ENCODE measurements around the gene NUCKS1. TPM values are rescaled to one million over a fixed set of nuclear protein-coding genes. Genes with fewer than 3 reads are reported as not detected.
A peak's percentile ranks its signal among the peaks of the same experiment; 100 is the strongest.

NUCKS1 gene
- total and polyA plus RNA-seq, 2 of the 13 experiments (the other 11 are each of a cell fraction or from before 2014, with no cell fraction given), result 35.5 to 117 TPM

DNA sequence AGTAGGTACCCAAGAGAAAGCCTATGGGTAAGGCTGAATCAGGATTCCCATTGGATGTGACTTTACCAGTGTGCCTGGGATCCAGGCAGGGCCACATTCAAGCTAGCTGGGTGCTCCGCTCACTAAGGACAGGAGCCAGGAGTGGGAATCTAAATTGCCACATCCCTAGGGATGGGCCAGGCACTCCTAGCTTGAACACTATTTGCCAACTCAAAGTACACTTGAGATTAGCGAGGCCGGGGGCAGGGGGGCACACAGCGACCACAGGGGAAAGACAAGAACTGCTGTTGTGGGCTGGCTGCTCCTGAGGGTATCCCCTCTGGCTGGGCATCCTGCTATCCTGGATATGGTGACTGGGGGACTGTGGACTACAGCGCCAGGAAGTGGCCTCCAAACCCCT lies 74.0 kb downstream of the NUCKS1 start (continued):
- TF ChIP-seq ZNF552 (CRISPR knock-in tag; IDR thresholded peaks at IDR 0.05; ENCODE audit: borderline replicate concordance) (peak; percentile 83; the same call in 1 of the 2 replicates), NR2F2 (IDR thresholded peaks at IDR 0.05; ENCODE audit: borderline replicate concordance, low read depth) (0 out of 2 replicates have a peak, but pooled peaks have one; percentile 59), ZNF766 (CRISPR knock-in tag; IDR thresholded peaks at IDR 0.05; ENCODE audit: borderline replicate concordance) (peak; percentile 26; the same call in 1 of the 2 replicates), RFXAP (CRISPR knock-in tag; IDR thresholded peaks at IDR 0.05; ENCODE audit: borderline replicate concordance) (0 out of 2 replicates have a peak, but pooled peaks have one; percentile 68), HHEX (CRISPR knock-in tag; IDR thresholded peaks at IDR 0.05) (peak; percentile 48; the same call in 1 of the 2 replicates), NFRKB (IDR thresholded peaks at IDR 0.05) (no peak), ZNF703 (CRISPR knock-in tag; IDR thresholded peaks at IDR 0.05; ENCODE audit: borderline replicate concordance) (no peak), NR2F6 (IDR thresholded peaks at IDR 0.05) (peak; percentile 50; the same call in 1 of the 2 replicates), NR2F6 (CRISPR knock-in tag; IDR thresholded peaks at IDR 0.05) (peak; percentile 53), LCORL (IDR thresholded peaks at IDR 0.05) (no peak), LCORL (CRISPR knock-in tag; IDR thresholded peaks at IDR 0.05) (peak; percentile 79), ZNF317 (CRISPR knock-in tag; IDR thresholded peaks at IDR 0.05) (peak; percentile 72; the same call in 1 of the 2 replicates), CREM (IDR thresholded peaks at IDR 0.05) (peak; percentile 50; the same call in 1 of the 2 replicates), CREM (CRISPR knock-in tag; IDR thresholded peaks at IDR 0.05) (no peak), SOX5 (CRISPR knock-in tag; IDR thresholded peaks at IDR 0.05; ENCODE audit: borderline replicate concordance) (peak; percentile 14; the same call in 1 of the 2 replicates), HDAC2 (CRISPR knock-in tag; IDR thresholded peaks at IDR 0.05) (peak; percentile 84), RARA (CRISPR knock-in tag; IDR thresholded peaks at IDR 0.05) (0 out of 2 replicates have a peak, but pooled peaks have one; percentile 43), SAP130 (CRISPR knock-in tag; IDR thresholded peaks at IDR 0.05; ENCODE audit: low read depth) (peak; percentile 24; the same call in 1 of the 2 replicates), ZNF451 (CRISPR knock-in tag; IDR thresholded peaks at IDR 0.05) (no peak), HIVEP1 (CRISPR knock-in tag; IDR thresholded peaks at IDR 0.05) (peak; percentile 81)
- TF ChIP-seq, protein P1, sequence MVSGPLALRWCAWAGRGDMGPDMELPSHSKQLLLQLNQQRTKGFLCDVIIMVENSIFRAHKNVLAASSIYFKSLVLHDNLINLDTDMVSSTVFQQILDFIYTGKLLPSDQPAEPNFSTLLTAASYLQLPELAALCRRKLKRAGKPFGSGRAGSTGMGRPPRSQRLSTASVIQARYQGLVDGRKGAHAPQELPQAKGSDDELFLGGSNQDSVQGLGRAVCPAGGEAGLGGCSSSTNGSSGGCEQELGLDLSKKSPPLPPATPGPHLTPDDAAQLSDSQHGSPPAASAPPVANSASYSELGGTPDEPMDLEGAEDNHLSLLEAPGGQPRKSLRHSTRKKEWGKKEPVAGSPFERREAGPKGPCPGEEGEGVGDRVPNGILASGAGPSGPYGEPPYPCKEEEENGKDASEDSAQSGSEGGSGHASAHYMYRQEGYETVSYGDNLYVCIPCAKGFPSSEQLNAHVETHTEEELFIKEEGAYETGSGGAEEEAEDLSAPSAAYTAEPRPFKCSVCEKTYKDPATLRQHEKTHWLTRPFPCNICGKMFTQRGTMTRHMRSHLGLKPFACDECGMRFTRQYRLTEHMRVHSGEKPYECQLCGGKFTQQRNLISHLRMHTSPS (CRISPR knock-in tag; IDR thresholded peaks at IDR 0.05; ENCODE audit: low read depth), result peak; percentile 84
- TF ChIP-seq, protein P2, sequence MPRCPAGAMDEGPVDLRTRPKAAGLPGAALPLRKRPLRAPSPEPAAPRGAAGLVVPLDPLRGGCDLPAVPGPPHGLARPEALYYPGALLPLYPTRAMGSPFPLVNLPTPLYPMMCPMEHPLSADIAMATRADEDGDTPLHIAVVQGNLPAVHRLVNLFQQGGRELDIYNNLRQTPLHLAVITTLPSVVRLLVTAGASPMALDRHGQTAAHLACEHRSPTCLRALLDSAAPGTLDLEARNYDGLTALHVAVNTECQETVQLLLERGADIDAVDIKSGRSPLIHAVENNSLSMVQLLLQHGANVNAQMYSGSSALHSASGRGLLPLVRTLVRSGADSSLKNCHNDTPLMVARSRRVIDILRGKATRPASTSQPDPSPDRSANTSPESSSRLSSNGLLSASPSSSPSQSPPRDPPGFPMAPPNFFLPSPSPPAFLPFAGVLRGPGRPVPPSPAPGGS (CRISPR knock-in tag; IDR thresholded peaks at IDR 0.05), result 0 out of 2 replicates have a peak, but pooled peaks have one; percentile 21
- TF ChIP-seq, protein P3, sequence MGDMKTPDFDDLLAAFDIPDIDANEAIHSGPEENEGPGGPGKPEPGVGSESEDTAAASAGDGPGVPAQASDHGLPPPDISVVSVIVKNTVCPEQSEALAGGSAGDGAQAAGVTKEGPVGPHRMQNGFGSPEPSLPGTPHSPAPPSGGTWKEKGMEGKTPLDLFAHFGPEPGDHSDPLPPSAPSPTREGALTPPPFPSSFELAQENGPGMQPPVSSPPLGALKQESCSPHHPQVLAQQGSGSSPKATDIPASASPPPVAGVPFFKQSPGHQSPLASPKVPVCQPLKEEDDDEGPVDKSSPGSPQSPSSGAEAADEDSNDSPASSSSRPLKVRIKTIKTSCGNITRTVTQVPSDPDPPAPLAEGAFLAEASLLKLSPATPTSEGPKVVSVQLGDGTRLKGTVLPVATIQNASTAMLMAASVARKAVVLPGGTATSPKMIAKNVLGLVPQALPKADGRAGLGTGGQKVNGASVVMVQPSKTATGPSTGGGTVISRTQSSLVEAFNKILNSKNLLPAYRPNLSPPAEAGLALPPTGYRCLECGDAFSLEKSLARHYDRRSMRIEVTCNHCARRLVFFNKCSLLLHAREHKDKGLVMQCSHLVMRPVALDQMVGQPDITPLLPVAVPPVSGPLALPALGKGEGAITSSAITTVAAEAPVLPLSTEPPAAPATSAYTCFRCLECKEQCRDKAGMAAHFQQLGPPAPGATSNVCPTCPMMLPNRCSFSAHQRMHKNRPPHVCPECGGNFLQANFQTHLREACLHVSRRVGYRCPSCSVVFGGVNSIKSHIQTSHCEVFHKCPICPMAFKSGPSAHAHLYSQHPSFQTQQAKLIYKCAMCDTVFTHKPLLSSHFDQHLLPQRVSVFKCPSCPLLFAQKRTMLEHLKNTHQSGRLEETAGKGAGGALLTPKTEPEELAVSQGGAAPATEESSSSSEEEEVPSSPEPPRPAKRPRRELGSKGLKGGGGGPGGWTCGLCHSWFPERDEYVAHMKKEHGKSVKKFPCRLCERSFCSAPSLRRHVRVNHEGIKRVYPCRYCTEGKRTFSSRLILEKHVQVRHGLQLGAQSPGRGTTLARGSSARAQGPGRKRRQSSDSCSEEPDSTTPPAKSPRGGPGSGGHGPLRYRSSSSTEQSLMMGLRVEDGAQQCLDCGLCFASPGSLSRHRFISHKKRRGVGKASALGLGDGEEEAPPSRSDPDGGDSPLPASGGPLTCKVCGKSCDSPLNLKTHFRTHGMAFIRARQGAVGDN (CRISPR knock-in tag; IDR thresholded peaks at IDR 0.05), result peak; percentile 75

All from HepG2 (cell line).